RPMI8226 (cell line): ENCODE data around the gene MOV10.

ENCODE experiments used
- DNase-seq: peaks from one replicate; pipeline ENCODE4 v3.0.0-alpha.2; 2015

Gene MOV10

GRCh38 chr1:112743174-112744008 is 68.9 kb downstream of the MOV10 start:
- DNase-seq = no peak

DNA sequence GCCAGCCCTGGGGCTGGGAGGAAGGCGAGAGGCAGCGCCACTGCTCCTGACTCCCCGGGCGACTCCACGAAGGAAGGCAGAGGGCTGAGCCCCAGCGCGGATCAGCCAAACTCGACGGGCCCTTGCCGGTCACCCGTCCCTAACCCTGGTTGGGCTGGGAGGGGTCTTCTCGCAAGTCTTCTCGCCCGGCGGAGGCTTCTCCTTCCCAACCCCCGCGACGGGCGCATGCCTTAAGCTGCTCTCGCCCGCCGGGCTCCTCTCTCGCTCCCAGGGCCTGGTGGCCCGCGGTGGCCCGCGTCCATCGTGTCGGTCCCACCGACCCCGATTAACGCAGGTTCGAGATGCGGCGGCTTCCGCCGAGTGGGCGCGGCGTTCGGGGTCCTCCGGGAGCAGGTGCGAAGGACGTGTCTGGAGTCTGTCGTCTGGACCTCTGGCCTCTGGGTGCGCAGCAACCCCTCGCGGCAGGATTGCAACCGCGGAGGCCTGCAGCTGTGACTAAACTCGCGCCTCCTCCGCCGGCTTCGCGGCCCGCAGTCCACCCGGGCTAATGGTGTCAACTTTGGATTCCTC is 69.6 kb downstream of the MOV10 start:
- no peak for DNase-seq

- DNase-seq = no peak
These were observed 73.9 kb downstream of the MOV10 start for GRCh38 chr1:112748396-112748795.
